ENCODE results near the gene LMAN2L.

LMAN2L gene, protein sequence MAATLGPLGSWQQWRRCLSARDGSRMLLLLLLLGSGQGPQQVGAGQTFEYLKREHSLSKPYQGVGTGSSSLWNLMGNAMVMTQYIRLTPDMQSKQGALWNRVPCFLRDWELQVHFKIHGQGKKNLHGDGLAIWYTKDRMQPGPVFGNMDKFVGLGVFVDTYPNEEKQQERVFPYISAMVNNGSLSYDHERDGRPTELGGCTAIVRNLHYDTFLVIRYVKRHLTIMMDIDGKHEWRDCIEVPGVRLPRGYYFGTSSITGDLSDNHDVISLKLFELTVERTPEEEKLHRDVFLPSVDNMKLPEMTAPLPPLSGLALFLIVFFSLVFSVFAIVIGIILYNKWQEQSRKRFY

DNA sequence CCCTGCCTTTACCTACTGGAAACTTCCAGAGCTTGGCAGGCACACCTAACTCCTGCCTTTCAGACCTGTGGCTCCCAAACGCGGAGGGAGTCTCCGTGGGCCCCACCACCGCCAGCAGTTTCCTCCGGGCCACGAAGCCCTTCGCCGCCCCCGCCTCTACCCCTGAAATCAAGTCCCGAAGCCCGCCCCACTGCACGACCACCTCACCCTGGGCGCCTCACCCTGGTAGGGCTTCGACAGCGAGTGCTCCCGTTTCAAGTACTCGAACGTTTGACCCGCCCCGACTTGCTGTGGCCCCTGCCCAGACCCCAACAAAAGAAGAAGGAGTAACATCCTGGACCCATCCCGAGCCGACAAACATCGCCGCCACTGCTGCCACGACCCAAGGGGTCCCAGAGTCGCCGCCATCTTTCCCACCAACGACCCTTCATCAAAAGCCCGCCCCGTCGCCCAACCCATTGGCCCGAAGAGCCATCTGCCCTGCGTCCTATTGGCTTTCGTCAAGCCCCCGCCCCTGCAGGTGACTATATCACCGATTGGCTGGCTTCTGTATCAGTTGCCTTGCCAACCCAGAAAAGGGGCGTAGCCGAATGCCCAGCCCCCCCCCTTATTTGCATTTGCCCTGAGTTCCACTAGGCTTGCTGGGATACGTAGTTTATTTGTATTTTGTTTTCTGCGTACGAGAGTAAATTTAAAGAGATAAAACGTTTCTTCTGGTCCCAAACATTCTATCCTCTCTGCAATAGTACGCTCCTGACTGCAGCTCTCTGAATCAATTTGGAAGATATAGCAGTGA, at the start of gene LMAN2L:
TSS of gene LMAN2L (minus strand) at position 432 of the 796 bp plus-strand sequence. CDS start at position 408, 24 bp downstream.
- DNase-seq = peak; percentile 99

DNA sequence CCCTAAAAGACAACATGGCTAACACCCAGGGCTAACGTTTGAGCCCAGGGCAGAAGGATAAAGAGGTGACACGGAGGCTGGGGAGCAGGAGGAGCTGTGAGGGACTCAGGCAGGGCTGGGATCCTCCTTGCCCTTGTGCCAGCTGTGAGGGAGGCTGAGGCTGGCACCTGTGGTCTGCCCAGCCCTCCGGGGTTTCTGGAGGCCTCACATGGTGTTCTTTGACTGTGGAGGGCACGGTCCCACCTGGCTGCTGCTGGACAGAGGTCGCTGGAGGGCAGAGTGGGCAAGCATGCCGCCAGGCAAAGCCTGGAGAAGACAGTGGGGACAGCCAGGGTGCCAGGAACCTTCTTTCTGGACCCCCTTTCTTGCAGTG, 49.4 kb upstream of the LMAN2L start:
- no peak for DNase-seq

DNA sequence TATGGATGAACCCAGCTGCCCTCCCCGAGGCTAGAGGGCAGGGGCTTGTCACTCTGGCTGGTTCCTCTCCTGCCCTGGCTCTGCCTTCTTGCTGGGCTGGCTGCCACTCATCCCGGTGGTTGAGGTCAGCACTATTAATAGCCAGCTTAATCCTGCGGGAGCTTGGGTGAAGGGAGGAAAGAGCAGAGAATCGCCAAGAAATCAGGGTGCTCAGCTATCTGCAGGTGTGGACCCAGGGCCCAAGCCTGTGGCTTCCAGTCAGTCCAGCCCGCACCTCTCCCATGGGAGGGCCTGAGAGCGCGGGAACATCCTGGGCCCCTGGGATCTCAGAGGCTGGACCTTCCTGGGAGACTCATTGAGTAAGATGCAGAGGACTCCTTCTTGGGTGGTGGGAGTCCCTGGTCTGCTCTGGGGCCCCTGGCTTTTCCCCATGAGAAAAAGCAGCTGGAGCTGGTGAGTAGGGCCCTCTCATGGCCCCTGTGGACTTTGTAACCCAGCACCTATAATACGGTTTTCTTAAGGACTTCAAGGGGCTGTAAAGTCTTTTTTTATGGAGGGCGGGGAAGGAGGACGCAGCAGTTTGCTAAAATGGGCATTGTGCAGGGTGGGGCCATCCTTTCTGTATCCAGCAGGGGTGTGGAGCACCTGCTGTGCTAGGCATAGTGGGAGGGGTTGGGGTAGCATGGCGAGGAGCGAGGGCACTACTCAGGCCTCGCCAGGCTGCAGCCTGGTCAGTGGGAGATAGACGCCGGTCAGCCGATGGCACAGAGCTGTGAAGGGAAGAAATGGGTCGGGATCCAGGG, 48.8 kb upstream of the LMAN2L start:
- no peak for DNase-seq

DNA sequence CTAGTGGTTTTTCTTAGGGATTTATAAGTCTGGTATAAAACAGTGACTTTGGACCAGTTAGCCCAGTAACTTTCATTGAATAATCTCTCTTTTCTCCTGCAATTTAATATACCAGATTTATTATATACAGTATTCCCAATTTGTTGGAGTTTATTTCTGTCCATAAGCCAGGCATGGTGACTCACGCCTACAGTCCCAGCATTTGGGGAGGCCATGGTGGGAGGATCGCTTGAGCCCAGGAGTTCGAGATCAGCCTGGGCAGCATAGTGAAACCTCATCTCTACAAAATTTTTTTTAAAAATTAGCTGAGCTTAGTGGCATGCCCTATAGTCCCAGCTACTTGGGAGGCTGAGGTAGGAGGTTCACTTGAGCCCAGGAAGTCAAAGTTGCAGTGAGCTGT, 47.5 kb upstream of the LMAN2L start:
- DNase-seq = no peak

DNA sequence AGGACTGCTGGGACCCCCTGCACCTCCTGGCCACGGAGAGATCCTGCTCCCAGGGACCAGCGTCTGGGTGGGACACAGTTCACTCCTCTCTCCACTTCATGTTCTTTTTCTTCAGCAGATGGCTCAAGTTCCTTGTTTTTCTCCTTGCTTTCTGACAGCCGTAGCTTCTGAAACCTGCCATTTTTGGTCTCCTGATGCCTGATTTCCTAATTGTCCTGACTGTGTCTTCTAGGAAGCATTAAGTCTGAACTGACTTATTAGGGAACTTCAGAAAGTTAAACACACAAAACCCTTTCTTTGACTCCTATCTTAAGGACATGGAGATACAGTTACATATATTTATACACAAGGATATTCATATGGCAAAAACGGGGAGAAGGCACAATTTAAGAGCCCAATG, 43.5 kb upstream of the LMAN2L start:
- DNase-seq = no peak

DNA sequence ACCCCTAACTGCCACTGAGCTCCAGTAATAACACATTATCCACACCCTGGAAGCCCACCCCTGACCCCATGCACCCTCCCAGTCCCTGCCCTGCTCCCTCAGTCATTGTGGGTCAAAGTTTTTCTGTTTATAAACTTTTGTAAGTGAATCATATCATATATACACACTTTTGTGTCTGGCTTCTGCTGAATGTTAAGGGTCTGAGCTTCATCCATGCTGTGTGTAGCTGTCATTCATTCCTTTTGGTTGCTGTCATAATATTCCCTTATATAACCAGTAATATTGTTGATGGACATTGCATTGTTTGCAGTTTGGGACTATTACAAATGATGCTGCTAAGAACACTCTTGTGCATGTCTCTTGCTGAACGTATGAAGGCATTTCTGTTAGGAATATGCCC, 35.3 kb upstream of the LMAN2L start:
- no peak for DNase-seq

DNA sequence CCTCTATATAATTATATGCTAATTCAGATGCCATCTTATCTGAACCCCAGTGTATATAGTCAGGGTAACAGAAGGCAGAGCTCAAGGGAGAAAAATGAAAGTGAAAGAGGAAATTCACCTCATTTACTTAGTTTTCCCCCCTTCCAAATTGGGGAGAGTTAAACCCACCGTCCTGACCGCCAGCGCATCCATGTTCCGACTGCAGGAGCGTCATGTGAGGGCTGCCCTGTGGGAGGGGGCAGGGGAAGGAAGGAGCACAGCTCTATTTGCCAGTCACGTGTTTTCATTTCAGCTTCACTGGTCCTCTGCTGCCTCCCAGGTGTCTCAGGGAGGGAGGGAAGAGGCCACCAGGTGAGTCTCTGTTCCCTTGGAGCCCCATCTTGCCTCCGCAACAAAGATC, 34.1 kb upstream of the LMAN2L start:
- peak; percentile 66 for DNase-seq

DNA sequence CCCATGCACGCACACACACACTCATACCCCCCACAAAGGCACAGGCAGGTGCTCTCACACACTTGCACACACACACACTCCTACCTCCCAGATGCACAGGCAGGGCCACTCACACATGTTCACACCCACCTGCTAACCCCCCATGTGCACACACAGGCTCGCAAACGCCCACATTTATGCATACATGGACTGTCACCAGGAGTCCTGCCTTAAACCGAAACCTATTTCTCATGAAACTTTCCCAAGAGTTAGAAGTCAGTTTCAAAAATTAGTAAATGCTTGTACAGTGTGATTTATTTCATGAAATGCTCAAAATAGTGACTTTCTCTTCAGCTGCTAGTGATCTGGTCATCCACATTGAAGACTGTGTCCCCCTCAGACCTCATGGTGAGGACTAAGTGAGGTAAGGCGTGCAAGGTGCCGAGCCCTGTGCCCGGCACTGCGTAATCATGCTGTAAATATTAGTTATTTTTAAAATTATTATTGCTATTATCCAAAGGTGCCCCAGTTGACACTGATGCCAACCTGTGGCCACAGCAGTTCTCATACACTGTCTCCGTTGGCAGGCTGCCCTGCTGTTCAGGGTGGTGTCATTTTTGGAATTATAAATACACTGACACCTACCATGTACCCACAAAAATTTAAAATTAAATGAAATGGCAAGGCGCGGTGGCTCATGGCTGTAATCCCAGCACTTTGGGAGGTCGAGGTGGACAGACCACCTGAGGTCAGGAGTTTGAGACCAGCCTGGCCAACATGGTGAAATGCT, 33.2 kb upstream of the LMAN2L start:
- no peak for DNase-seq

DNA sequence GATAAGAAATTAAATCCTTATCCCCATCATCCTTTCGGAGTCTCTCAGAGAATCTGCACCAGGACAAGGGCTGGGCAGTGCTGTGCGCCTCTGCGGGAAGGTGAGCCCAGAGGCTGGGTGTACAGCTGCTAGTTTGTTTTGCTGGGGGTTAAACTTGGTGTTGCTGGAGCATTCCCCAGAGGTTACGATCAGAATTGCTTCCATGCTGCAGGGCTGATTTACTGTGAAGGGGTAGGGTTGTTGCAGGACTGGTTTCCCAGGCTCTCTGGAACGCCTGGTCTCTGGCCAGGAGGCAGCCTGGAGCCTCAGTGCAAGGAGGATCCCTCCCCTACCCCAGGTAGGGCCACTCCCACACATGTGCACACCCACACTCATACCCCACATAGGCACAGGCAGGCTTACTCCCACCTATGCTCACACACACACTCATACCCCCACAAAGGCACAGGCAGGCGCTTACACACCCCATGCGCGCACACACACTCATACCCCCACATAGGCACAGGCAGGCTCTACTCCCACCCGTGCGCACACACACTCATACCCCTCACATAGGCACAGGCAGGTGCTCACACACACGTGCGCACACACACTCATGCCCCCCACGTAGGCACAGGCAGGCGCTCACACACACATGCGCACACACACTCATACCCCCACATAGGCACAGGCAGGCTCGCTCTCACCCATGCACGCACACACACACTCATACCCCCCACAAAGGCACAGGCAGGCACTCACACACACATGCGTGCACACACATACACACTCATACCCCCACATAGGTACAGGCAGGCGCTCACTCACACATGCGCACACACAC, 32.1 kb upstream of the LMAN2L start:
- DNase-seq = no peak

DNA sequence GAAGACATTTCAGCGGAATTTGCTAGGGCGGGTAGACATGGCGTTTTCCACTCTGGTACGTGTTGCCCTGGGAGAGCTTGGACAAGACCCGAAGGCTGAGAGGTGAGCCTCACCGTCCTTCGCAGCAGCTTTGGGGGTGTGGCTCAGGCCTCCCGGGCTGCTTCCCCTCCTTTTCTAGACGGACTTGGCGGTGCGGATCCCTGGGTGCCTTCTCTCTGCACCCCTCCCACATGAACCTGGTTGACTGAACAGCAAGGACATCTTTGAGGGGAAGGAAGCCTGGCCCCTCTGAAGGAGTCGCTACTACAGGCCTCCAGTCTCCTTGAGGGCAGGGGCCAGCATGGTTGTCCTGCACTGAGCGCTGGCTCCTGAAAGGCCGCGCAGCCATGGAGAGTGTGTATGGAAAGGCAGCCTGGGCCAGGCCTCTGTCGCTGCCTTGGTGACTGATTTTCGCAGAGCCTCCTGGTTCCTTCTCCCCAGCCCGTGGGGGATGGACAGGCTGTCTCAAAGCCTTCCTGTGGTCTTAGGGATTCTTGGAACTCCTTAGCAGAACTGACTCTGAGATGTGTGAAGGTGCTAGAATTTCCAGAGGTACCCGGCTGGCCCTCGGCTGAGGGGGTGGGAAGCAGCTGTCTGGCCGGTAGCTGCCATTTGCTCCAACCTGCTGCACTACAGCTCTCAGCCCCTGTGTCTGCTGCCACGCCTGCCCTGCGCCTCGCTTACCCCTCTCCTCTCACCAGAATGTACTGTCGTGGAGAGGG, 30.8 kb upstream of the LMAN2L start:
- no peak for DNase-seq

DNA sequence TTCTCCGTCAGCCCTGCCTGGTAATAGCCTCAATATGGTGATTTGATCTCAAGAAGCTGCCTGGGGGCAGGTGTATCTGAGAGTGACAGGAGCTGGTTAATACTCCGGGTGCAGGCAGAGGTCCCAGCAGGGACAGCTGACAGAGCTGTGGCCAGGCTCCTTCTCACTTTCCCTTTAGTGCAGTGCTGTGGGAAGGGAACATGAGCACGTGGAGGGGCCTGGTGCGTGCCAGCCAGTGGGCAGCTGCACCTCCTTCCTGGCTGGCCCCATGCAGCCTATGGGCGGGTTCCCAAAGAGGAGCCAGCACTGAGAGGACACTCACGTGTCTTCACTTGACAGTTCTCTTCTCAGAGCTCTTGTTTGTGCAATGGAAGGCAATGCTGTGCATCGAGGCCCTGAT, 29.9 kb upstream of the LMAN2L start:
- DNase-seq = no peak

DNA sequence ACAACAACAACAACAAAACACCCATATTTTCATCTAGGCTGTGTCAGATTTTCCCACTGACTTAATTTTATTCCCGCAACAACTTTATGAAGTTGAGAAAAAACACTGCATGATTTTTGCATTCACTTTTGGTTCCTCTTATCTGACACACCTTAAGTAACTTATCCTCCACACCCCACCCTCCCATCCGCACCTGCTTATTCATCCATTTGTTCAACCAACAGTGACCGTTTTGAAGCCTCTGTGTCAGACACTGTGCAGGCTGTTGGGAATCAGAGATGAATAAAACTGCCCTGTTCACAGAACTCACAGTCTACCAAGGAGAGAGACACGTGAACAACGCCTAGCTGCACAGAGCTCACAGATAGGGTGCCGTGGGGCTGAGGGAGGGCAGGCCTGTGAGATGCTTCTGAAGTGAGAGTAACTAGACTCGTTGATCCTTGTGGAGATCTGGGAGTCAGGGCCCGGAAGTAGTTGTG, 28.3 kb upstream of the LMAN2L start:
- no peak for DNase-seq

DNA sequence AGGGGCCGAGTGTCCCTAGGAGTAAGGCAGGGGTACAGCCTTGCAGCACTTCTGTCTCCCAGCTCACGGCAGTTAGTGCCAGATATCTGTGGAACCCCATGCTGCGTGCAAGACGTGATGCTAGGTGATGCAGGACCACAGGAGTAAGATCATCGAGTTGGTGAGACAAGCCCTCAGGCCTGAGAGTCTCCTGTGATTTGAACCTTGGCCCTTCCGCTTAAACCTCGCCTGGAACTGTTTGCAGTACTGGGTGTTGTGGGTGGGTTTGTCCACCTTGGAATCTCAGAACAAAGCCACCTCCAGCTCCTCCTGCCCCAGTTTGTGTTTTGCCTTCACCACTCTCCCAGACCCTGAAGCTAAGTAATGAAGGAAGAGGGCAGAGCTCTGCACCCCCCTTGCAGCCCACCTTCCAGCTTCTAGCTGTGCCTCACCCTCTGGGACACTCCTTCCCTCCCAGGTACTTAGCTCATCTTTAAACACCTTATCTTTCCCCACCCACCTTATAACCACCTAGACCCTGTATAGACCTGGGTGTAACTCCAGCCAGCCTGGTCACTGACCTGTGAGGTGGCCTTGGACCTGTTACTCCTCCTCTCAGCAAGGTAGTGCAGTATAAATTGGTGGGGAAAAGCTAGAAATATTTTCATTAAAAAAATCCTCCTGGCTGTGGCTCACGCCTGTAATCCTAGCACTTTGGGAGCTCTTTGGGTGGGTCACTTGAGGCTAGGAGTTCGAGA, 27.4 kb upstream of the LMAN2L start:
- DNase-seq = no peak

DNA sequence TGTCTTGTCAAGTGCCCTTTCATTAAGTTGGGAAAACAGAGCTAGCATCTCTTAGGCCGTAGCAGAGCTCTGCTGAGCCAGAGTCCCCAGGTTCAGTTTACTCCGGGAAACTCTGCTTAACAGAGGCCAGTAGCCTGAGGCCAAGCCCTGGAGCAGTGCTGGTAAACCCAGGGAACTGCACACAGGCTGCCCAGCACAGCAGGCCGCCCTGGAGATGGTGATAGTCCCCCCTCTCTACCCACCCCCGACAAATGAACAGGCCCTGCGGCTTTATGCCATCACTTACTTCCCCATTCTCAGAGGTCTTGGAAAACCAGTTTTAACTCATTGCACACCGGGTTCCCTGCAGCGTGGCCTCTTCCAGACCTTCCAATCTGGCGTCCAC, 24.4 kb upstream of the LMAN2L start:
- no peak for DNase-seq

DNA sequence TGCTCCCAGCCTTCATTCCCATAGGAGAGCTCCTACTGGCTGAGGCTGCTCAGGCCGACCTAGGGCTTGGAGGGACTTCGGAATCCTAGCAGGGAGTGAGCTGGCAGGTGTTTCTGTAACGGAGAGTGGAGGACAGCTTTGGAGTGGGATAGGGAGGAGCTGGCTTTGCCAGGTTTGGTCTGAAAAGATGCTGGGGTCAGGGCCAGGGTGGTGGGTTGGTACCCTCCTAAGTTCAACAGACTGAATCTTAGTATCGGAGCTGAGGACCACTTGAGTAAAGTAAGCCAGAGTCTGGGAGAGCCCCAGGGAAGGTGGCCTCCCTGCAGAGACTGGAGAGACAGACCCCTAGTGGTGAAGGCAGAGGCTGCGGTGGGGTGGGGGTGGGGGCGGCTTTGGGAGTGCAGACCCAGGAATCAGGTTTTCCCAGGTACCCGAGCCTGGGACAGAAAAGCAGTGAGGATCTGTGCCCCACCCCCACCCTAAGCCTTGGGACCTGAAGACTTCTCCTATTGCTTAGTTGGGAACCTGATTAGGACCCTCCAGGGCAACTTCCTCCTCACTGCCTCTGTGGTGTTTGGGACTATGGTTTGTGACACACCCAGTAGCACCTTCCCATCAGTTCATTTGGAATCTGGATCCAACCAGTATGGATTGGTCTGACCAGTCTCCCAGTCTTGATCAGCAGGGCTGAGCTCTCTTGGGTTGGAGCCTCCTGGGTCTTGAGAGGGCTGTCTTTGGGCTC, 23.8 kb upstream of the LMAN2L start:
- DNase-seq = peak; percentile 43

DNA sequence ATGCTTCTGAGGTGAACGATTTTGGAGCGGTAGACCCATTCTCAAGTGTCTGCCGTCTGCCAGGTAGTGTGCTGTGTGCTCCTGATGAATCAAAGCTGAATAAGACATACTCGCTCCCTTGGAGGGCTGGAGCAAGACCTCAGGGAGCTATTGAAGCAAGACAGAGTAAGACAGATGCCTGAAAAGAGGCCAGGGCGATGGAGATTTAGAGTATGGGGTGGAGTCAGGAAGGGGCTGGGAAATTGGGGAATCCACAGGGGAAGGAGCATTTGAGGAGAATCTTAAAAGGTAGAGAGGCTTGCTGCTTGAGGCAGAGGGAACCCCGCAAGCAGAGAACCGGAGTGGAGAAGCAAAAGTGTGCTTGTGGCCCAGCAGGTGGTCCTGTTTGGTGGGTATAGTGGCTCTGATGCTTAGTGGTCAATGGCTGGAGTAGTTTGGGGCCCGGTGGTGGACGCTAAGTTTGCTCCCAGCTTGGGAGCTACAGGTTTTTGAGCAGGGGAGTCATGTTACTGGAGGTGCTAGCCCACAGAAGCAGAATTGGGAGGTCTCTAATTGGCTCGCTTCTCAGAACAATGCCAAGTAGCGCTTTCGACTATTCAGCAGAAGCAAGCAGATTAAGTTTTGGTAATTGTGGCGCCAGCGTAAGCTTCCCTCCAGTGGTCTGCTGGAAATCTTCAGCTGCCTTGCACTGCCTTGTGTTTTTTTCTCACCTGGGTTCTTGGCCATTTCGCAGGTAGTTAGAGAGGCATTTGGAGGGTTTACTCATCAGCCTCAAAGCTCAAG, 22.9 kb upstream of the LMAN2L start:
- no peak for DNase-seq

DNA sequence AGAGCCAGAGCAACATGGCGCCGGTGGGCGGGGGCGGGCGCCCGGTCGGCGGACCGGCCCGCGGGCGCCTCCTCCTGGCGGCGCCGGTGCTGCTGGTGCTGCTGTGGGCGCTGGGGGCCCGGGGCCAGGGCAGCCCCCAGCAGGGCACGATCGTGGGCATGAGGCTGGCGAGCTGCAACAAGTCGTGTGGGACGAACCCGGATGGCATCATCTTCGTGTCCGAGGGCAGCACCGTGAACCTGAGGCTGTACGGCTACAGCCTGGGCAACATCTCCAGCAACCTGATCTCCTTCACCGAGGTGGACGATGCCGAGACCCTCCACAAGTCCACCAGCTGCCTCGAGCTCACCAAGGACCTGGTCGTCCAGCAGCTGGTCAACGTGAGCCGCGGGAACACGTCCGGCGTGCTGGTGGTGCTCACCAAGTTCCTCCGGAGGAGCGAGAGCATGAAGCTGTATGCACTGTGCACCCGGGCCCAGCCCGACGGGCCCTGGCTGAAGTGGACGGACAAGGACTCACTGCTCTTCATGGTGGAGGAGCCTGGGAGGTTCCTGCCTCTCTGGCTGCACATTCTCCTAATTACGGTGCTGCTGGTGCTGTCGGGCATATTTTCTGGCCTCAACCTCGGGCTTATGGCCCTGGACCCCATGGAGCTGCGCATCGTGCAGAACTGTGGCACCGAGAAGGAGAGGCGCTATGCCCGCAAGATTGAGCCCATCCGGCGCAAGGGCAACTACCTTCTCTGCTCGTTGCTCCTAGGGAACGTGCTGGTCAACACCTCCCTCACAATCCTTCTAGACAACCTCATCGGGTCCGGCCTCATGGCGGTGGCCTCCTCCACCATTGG, 21.3 kb upstream of the LMAN2L start:
- DNase-seq = no peak
